Esophagus muscularis mucosa (tissue), 2 donors: Measurements from ENCODE around the gene SPAG16.

ENCODE experiments used
- EP300 ChIP-seq: sonication (generic); formaldehyde crosslinking; IDR thresholded peaks from one replicate; pipeline ENCODE4 v1.6.1; 2017; ENCODE audit warnings: antibody characterized with exemption
- POLR2A ChIP-seq: fragments of 450-650 bp; IDR thresholded peaks from one replicate; pipeline ENCODE4 v1.6.1; 2017; ENCODE audit warnings: antibody characterized with exemption, moderate library complexity, mild to moderate bottlenecking, low read depth

DNA sequence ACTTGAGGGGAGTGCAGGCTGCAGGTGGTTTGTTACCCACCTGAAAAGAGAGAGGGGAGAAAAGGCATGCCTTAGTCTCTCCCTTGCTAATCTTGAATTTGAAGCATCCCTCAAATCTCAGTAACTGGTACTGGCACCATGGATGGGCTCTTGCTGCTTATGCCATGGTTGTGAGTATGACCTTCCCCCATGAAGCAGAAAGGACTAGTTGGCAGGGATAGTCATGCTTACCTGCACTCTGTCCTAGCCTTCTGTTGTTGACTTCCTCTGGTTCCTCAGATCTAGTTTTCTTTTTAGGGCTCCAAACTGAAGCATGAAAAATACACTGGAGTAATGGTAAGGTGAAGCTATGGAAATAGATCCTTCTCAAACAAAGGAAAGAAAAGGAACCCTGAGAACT lies 191.2 kb downstream of the SPAG16 start:
- TF ChIP-seq POLR2A (no peak), EP300 (no peak)
